T-helper 17 cell (primary cell): ENCODE results near the gene C9orf153. TPM values are rescaled to one million over a fixed set of nuclear protein-coding genes. Genes with fewer than 3 reads are reported as not detected.
"Not testable (repeated sequence)": the region's sequence is repeated elsewhere in the genome, so short reads cannot be mapped to it uniquely, and the experiment has no call there.

Experiments
- ATAC-seq: fragments of 150-1000 bp; cut with Tn5 transposase; 2 replicates; pipeline ENCODE4 v1.10.0; 2021; ENCODE audit warnings: mild to moderate bottlenecking, moderate library complexity
- DNase-seq, 3 donors: peaks; one replicate each; pipeline versions ENCODE4 v3.0.0 to v3.0.0-alpha.2; 2020 to 2021
- H3K9me3 ChIP-seq: one replicate; pipeline ENCODE4 v1.7.0; 2013; ENCODE audit warnings: low read length, mild to moderate bottlenecking; ENCODE audit not compliant: control insufficient read depth, poor library complexity, severe bottlenecking
- H3K27ac Mint-ChIP-seq: one replicate; pipeline ENCODE4 v1.8.0; 2022; ENCODE audit warnings: mild to moderate bottlenecking, moderate library complexity, mixed read lengths
- H3K27me3 Mint-ChIP-seq: one replicate; pipeline ENCODE4 v1.8.0; 2022; ENCODE audit warnings: mixed read lengths
- H3K36me3 Mint-ChIP-seq: one replicate; pipeline ENCODE4 v1.8.0; 2022; ENCODE audit warnings: low read depth, mixed read lengths
- H3K4me1 Mint-ChIP-seq: one replicate; pipeline ENCODE4 v1.8.0; 2022; ENCODE audit warnings: mild to moderate bottlenecking, mixed read lengths
- H3K4me3 Mint-ChIP-seq: one replicate; pipeline ENCODE4 v1.8.0; 2022; ENCODE audit warnings: mild to moderate bottlenecking, moderate library complexity, mixed read lengths
- total RNA-seq, 4 donors: library from RNA in 2 of 4; stranded (reverse) in 2 of 4; gene quantifications; one replicate each; pipeline ENCODE4 v1.2.3 and lab custom pipeline; 2022 to 2026

Gene C9orf153
- total RNA-seq, 2 donors from 2014 or later, result 0.21 to 0.92 TPM

- peaks cover 26% of the 10 kb centered on the region for H3K27me3 Mint-ChIP-seq
- no peaks in the 10 kb centered on the region for H3K9me3 ChIP-seq
- no peaks in the 10 kb centered on the region for H3K36me3 Mint-ChIP-seq
- ATAC-seq (no peak), DNase-seq (no peak)
- peak overlapping the region; percentile 77 for H3K27ac Mint-ChIP-seq
- no peak overlapping the region for H3K4me3 Mint-ChIP-seq
- H3K4me1 Mint-ChIP-seq, result peaks cover 6% of the 10 kb centered on the region
Measured at GRCh38 chr9:86201474-86202337, 57.8 kb downstream of the C9orf153 start.

GRCh38 chr9:86200599-86201162, 58.8 kb downstream of the C9orf153 start:
- H3K27ac Mint-ChIP-seq, result peak overlapping the region; percentile 77
- ATAC-seq (no peak), DNase-seq (no peak)

DNA sequence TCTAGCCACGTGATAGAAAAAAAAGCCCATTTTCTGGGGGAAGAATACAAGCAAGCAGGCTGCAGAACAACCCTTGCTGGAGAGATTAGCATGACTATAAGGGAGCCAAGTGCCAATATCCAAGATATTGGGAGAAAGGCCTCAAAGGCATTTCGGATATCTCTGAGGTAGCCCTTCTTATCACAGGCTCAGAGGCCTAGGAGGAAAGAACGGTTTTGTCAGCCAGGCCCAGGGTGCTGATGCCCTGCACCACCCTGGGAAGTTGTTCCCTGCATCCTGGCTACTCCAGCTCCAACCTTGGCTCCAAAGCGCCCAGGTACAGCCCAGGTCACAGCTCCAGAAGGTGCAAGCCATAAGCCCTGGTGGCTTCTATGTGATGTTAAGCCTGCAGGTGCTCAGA, 66.4 kb downstream of the C9orf153 start:
- Mint-ChIP-seq H3K4me3 (no peak overlapping the region), H3K4me1 (no peaks in the 10 kb centered on the region), H3K27me3 (no peaks in the 10 kb centered on the region), H3K27ac (no peak overlapping the region), H3K36me3 (peaks cover 3% of the 10 kb centered on the region)
- ATAC-seq (no peak), DNase-seq (no peak)
- no peaks in the 10 kb centered on the region for H3K9me3 ChIP-seq

More at GRCh38 chr9:86200599-86201162, 58.8 kb downstream of the C9orf153 start:
- Mint-ChIP-seq H3K4me1 (peaks cover 6% of the 10 kb centered on the region), H3K4me3 (no peak overlapping the region), H3K36me3 (no peaks in the 10 kb centered on the region), H3K27me3 (peaks cover 26% of the 10 kb centered on the region)
- no peaks in the 10 kb centered on the region for H3K9me3 ChIP-seq

- not testable (repeated sequence) for H3K9me3 ChIP-seq, H3K36me3 Mint-ChIP-seq, H3K27me3 Mint-ChIP-seq, H3K27ac Mint-ChIP-seq, H3K4me3 Mint-ChIP-seq, ATAC-seq, DNase-seq, H3K4me1 Mint-ChIP-seq
Measured at GRCh38 chr9:86190700-86191099, 68.8 kb downstream of the C9orf153 start.

GRCh38 chr9:86187121-86187520, 72.3 kb downstream of the C9orf153 start:
- Mint-ChIP-seq H3K36me3 (no peaks in the 10 kb centered on the region), H3K4me1 (no peaks in the 10 kb centered on the region), H3K4me3 (no peak overlapping the region), H3K27ac (no peak overlapping the region), H3K27me3 (peaks cover 7% of the 10 kb centered on the region)
- ATAC-seq (no peak), DNase-seq (no peak)
- no peaks in the 10 kb centered on the region for H3K9me3 ChIP-seq

DNA sequence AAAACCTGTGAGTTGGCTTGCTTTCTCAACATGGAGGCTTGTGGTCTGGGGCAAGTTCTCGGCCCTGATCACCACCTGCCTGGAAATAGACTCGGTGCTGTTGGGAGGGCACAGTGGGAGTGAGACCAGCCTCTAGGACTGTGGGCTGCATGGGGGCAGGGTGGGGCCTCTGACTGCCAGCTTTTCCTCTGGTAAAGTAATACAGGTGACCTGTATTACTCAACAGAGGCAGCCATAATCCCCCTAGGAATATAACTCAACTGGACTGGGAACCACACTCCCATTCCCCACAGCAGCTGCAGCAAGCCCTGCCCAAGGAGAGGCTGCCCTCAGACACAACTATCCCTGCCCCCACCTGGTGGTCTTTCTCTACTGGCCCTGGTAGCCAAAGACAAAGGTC, 72.8 kb downstream of the C9orf153 start:
- peaks cover 7% of the 10 kb centered on the region for H3K27me3 Mint-ChIP-seq
- H3K9me3 ChIP-seq, result no peaks in the 10 kb centered on the region
- H3K27ac Mint-ChIP-seq, result no peak overlapping the region
- H3K4me3 Mint-ChIP-seq, result no peak overlapping the region
- no peaks in the 10 kb centered on the region for H3K36me3 Mint-ChIP-seq
- ATAC-seq (no peak), DNase-seq (no peak)
- no peaks in the 10 kb centered on the region for H3K4me1 Mint-ChIP-seq

DNA sequence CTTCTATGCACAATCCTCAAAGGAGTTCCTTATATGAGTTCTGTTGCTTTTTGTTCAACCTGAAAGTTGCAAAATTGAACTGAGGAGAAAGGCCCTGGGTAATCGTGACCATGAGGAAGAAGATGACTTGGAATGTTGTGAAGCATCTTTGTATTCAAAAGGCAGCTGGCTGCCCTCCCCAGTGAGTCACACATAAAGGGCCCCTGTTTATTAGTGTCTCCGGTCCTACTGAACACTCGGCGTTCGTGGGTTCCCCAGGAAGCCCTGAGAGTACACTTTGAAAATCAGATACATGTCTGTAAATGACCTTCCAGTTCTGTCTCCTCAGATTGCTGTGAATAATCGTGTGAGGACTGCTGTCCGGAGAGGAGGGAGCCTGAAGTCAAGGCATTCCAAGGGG, 73.6 kb downstream of the C9orf153 start:
- Mint-ChIP-seq H3K27ac (no peak overlapping the region), H3K4me1 (peaks cover 2% of the 10 kb centered on the region), H3K4me3 (no peak overlapping the region), H3K36me3 (no peaks in the 10 kb centered on the region), H3K27me3 (peaks cover 7% of the 10 kb centered on the region)
- ATAC-seq (no peak), DNase-seq (no peak)
- no peaks in the 10 kb centered on the region for H3K9me3 ChIP-seq

GRCh38 chr9:86184138-86184524, 75.3 kb downstream of the C9orf153 start:
- peaks cover 7% of the 10 kb centered on the region for H3K27me3 Mint-ChIP-seq
- H3K9me3 ChIP-seq, result no peaks in the 10 kb centered on the region
- no peak overlapping the region for H3K27ac Mint-ChIP-seq
- no peak for DNase-seq
- ATAC-seq, result no peak
- H3K36me3 Mint-ChIP-seq, result no peaks in the 10 kb centered on the region
- no peak overlapping the region for H3K4me3 Mint-ChIP-seq
- H3K4me1 Mint-ChIP-seq, result peaks cover 2% of the 10 kb centered on the region

- Mint-ChIP-seq H3K4me1 (peaks cover 2% of the 10 kb centered on the region), H3K36me3 (no peaks in the 10 kb centered on the region), H3K27me3 (peaks cover 9% of the 10 kb centered on the region), H3K4me3 (no peak overlapping the region), H3K27ac (no peak overlapping the region)
- no peak for DNase-seq
- ATAC-seq, result no peak
- H3K9me3 ChIP-seq, result no peaks in the 10 kb centered on the region
Measured at GRCh38 chr9:86183229-86184137, 76.0 kb downstream of the C9orf153 start.

DNA sequence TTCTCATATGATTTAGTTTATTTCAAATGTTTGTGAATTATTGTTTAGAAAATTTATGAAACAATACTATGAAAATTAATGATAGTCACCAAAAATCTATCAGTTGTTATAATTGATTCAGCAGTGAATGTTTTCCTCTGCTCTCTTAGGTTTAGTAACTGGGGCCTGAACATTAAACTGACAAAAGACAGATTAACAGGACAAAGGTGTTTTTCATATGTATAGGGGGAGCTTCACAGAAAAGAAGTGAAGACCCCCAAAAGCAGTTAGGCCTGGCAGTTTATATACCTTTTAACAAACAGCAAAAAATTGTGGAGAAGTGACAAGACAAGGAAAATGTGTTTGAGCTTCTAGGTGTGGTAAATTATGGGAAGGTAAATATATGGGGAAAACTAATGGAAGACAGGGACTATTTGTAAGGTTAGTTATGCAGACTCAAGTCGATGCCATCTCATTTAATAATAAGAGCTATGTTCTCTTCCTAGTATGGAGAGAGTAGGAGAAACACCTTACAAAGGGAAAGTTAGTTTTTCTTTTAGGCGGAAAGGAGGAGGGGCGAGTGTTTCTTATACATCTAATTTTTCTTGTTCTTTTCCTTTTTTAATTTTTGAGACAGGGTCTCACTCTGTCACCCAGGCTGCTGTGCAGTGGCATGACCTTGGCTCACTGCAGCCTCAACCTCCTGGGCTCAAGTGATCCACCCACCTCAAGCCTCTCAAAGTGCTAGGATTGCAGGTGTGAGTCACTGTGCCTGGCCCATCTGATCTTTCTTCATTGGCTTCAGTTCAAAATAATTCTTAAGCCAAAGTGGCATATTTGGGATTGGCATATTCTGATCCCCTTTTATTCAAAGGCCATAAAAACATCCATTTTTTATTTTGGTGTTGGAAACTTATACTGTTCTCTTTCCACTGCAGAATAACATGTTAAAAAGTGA, 77.8 kb downstream of the C9orf153 start:
- no peaks in the 10 kb centered on the region for H3K9me3 ChIP-seq
- H3K4me1 Mint-ChIP-seq, result peaks cover 2% of the 10 kb centered on the region
- ATAC-seq, result no peak
- DNase-seq, result no peak
- H3K4me3 Mint-ChIP-seq, result no peak overlapping the region
- H3K27me3 Mint-ChIP-seq, result peaks cover 13% of the 10 kb centered on the region
- no peak overlapping the region for H3K27ac Mint-ChIP-seq
- H3K36me3 Mint-ChIP-seq, result no peaks in the 10 kb centered on the region

DNA sequence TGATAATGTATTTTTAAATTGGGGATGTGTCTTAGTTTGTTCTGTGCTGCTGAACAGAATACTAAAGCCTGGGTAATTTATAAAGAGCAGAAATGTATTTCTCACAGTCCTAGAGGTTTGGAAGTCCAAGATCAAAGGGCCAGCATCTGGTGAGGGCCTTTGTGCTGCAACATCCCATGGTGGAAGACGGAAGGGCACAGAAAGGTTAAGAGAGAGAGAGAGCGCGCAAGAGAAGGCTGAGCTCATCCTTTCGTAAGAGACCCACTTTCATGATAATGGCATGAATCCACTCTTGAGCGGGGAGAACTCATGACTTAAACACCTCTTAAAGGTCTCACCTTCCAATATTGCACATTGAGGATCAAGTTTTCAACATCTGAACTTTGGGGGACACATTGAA, 81.0 kb downstream of the C9orf153 start:
- no peak overlapping the region for H3K27ac Mint-ChIP-seq
- peaks cover 23% of the 10 kb centered on the region for H3K27me3 Mint-ChIP-seq
- ATAC-seq (no peak), DNase-seq (no peak)
- peaks cover 2% of the 10 kb centered on the region for H3K4me1 Mint-ChIP-seq
- no peaks in the 10 kb centered on the region for H3K9me3 ChIP-seq
- no peak overlapping the region for H3K4me3 Mint-ChIP-seq
- H3K36me3 Mint-ChIP-seq, result no peaks in the 10 kb centered on the region

- Mint-ChIP-seq H3K27me3 (peaks cover 25% of the 10 kb centered on the region), H3K27ac (no peak overlapping the region), H3K4me3 (no peak overlapping the region), H3K36me3 (no peaks in the 10 kb centered on the region), H3K4me1 (peaks cover 2% of the 10 kb centered on the region)
- no peaks in the 10 kb centered on the region for H3K9me3 ChIP-seq
- DNase-seq (no peak), ATAC-seq (no peak)
Measured at GRCh38 chr9:86177995-86178394, 81.5 kb downstream of the C9orf153 start.
